AG04450 (cell line): ENCODE results near the gene SLC43A3. TPM values are rescaled to one million over a fixed set of nuclear protein-coding genes. Genes with fewer than 3 reads are reported as not detected.
A peak's percentile ranks its signal among the peaks of the same experiment; 100 is the strongest.

Experiments
- CTCF ChIA-PET: fragments of 300-600, 350-600 bp; formaldehyde crosslinking; extraction: SDS; loops from one replicate; lab custom pipeline; 2022; ENCODE audit warnings: antibody characterized with exemption, inconsistent platforms; lab: Charles Lee
- POLR2A ChIA-PET: fragments of 350-600 bp; formaldehyde crosslinking; extraction: SDS; loops from one replicate; lab custom pipeline; 2021; ENCODE audit warnings: antibody characterized with exemption, inconsistent platforms; lab: Yijun Ruan, JAX
- DNase-seq: peaks from one replicate; pipeline ENCODE4 v3.0.0-alpha.2; 2011; ENCODE audit warnings: low read depth, low spot score
- H3K27ac ChIP-seq: one replicate; pipeline ENCODE4 v1.5.1; 2012; ENCODE audit warnings: low read depth, low read length, control low read depth
- H3K27me3 ChIP-seq: one replicate; pipeline ENCODE4 v1.6.0; 2012; ENCODE audit warnings: low read length; ENCODE audit not compliant: control insufficient read depth, insufficient read depth
- H3K4me3 ChIP-seq: 2 replicates; pipeline ENCODE4 v1.5.1; 2011; ENCODE audit warnings: mild to moderate bottlenecking, low read depth, low read length, control low read depth
- H3K9me3 ChIP-seq: 2 replicates; pipeline ENCODE4 v1.5.1; 2012; ENCODE audit warnings: low read length; ENCODE audit not compliant: control insufficient read depth, insufficient read depth
- CTCF ChIP-seq: IDR thresholded peaks from 2 replicates; pipeline ENCODE4 v1.5.1; 2011; ENCODE audit warnings: low read depth, low read length, control low read depth, inconsistent platforms
- polyA plus RNA-seq: library from polyadenylated mRNA; depleted of rRNA; stranded (reverse); fragments of >200 nt; gene quantifications from 2 replicates; pipeline ENCODE4 v1.2.3, GENCODE V29; 2011

SLC43A3 gene
- polyA plus RNA-seq, 1 experiment: 24.4 TPM

- no peak for DNase-seq
- peak; percentile 38 for TF ChIP-seq CTCF
- CTCF ChIA-PET: interaction anchor here (0.6 to 5.7 kb wide), 36 partner anchors 9 to 1064 kb away, joined by 3 to 115 read pairs (median 4); partner anchors contain the start of genes SLC43A1, SLC43A3 and TIMM10
- peaks cover 32% of the 10 kb centered on the region for H3K27me3 ChIP-seq
- H3K27ac ChIP-seq: no peak within 1 kb of the TSS
- POLR2A ChIA-PET: interaction anchor here (0.6 to 1.0 kb wide), 4 partner anchors 32 to 1012 kb away, joined by 3 to 13 read pairs (median 6); no protein-coding TSS in a partner anchor
- H3K9me3 ChIP-seq: no peaks in the 10 kb centered on the region
- peak within 1 kb of the TSS; percentile 62 for H3K4me3 ChIP-seq
Measured at GRCh38 chr11:57460022-57460757, 33.3 kb upstream of the SLC43A3 start, which contains the start of gene RTN4RL2. Gene RTN4RL2 (plus strand): TSS chr11:57460528. CDS start chr11:57460866, 338 bp downstream.

- ChIA-PET CTCF (interaction anchor here (0.6 to 5.7 kb wide), 56 partner anchors 9 to 1065 kb away, joined by 3 to 215 read pairs (median 5); partner anchors contain the start of genes SLC43A1, SLC43A3 and TIMM10), POLR2A (interaction anchor here (0.7 to 1.0 kb wide), 3 partner anchors 32 to 55 kb away, joined by 5 to 13 read pairs (median 6); no protein-coding TSS in a partner anchor)
- Histone ChIP-seq H3K9me3 (no peaks in the 10 kb centered on the region), H3K27ac (no peak overlapping the region), H3K27me3 (peaks cover 32% of the 10 kb centered on the region), H3K4me3 (peak overlapping the region; percentile 62)
- no peak for TF ChIP-seq CTCF
- DNase-seq: no peak
Measured at GRCh38 chr11:57459164-57460021, 32.5 kb upstream of the SLC43A3 start.

DNA sequence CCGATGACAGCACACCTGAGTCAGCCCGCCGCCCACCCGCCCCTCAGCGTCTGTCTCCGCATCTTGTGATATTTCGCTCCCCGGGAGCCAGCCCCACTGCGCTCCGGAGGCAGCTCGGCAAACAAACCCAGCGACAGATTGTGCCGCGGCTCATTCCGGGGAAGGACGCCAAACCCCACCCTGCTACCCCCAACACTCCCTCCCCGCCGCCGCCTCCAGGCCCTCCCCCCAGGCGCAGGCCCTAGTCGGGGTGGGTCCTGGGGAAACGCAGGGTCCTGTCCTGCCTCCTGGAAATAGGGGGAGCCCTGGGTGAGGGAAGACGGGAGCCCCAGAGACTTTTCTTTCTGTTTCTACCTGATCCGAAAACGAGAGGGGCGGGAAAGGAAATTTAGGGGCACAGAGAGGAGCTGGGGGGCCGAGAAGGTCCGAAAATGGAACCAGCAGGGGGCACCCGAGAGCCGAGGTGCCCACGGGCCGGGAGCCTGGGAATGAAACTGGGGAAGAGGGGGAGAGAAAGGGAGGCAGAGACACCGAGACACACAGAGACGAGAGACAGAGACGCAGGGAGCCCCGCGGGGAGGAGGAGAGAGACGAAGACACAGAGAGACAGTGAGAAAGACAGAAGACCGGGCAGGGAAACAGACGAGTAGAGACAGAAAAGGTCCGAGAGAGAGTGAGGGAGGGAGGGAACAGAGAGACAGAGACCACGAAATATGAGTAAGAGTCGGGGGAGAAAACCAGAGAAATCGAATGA is 31.7 kb upstream of the SLC43A3 start:
- DNase-seq: no peak
- peak; percentile 78 for TF ChIP-seq CTCF
- CTCF ChIA-PET: interaction anchor here (0.6 to 5.7 kb wide), 49 partner anchors 8 to 1171 kb away, joined by 3 to 215 read pairs (median 5); partner anchors contain the start of genes SLC43A1, SLC43A3 and TIMM10
- Histone ChIP-seq H3K27me3 (peaks cover 34% of the 10 kb centered on the region), H3K27ac (no peak overlapping the region), H3K4me3 (peak overlapping the region; percentile 43), H3K9me3 (no peaks in the 10 kb centered on the region)
- POLR2A ChIA-PET: interaction anchor here (0.6 kb wide), 2 partner anchors 193 to 197 kb away, joined by 3 to 4 read pairs; no protein-coding TSS in a partner anchor

DNA sequence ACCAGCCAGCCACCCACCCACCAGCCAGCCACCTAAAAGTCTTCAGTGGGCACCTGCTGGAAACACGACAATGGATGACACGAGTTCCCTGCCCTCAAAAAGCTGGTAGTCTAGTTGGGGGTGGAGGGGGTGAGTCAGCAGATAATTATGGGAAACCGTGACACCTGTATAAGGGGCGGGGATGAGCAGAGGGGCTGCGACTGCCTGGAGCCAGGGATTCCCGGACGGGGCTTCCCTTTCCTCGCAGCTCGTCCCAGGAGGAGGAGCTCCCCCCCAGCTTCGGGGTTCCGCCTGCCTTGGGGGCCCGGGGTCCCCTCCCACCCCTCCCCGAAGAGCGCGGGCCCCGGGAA is 31.1 kb upstream of the SLC43A3 start:
- H3K4me3 ChIP-seq: no peak overlapping the region
- no peak for DNase-seq
- no peaks in the 10 kb centered on the region for H3K9me3 ChIP-seq
- ChIA-PET CTCF (interaction anchor here (0.6 to 5.7 kb wide), 49 partner anchors 11 to 1172 kb away, joined by 3 to 215 read pairs (median 6); partner anchors contain the start of genes SLC43A1, SLC43A3, TIMM10 and UBE2L6), POLR2A (interaction anchor here (0.6 kb wide), 2 partner anchors 194 to 197 kb away, joined by 3 to 4 read pairs; no protein-coding TSS in a partner anchor)
- peaks cover 40% of the 10 kb centered on the region for H3K27me3 ChIP-seq
- no peak overlapping the region for H3K27ac ChIP-seq
- TF ChIP-seq CTCF: no peak
